Measurements from ENCODE around the gene GYG2. TPM values are rescaled to one million over a fixed set of nuclear protein-coding genes. Genes with fewer than 3 reads are reported as not detected.

Gene GYG2
- total RNA-seq, 1 experiment from 2014 or later: not detected

GRCh38 chrX:2928583-2929434 lies 100.1 kb downstream of the GYG2 start, which contains the start of gene ARSD:
Gene ARSD, minus strand, starts transcription at chrX:2929339. Its CDS starts 64 bp downstream, at chrX:2929275.
- ATAC-seq (peak; percentile 93), DNase-seq (ENCODE audit: low read depth, low spot score) (peak; percentile 55)
- Histone ChIP-seq H3K9me2 (ENCODE audit: insufficient read depth) (no peaks in the 10 kb centered on the region), H4K20me1 (ENCODE audit: insufficient read depth) (no peaks in the 10 kb centered on the region), H3K27ac (ENCODE audit: low read depth, low read length) (peak within 1 kb of the TSS; percentile 84), H3K4me2 (ENCODE audit: low read length) (peak within 1 kb of the TSS; percentile 70), H3K4me1 (ENCODE audit: control insufficient read depth in 1 of 2, insufficient read depth in 2 of 2, low read length in 2 of 2) (no peaks in the 10 kb centered on the region; a peak in 1 of 4 replicates), H3K27me3 (ENCODE audit: insufficient read depth, low read length) (no peaks in the 10 kb centered on the region), H3K79me2 (ENCODE audit: insufficient read depth, low read length) (no peaks in the 10 kb centered on the region), H3K9me3 (ENCODE audit: control insufficient read depth in 1 of 2, insufficient read depth in 1 of 2, low read depth in 1 of 2, low read length in 2 of 2) (no peaks in the 10 kb centered on the region), H3K4me3 (replicated peaks in 1 of 2; ENCODE audit: low read depth in 1 of 2, low read length in 2 of 2) (peak within 1 kb of the TSS; percentile 55 to 63), H2AFZ (ENCODE audit: low read depth, low read length, poor library complexity, severe bottlenecking) (no peak within 1 kb of the TSS), H3K36me3 (ENCODE audit: control insufficient read depth in 1 of 2, insufficient read depth in 2 of 2, low read length in 2 of 2) (no peaks in the 10 kb centered on the region), H3K9ac (ENCODE audit: low read length) (peak within 1 kb of the TSS; percentile 73)
- ChIA-PET CTCF (no interaction called here), RAD21 (ENCODE audit: low non-redundant PET in 1 of 2, low total read pairs in 2 of 2, uncharacterized antibody in 2 of 2, unreplicated experiment in 2 of 2) (no interaction called here), POLR2A (interaction anchor here (0.6 kb wide), 2 partner anchors 18 to 185 kb away, joined by 4 to 7 read pairs; no protein-coding TSS in a partner anchor)
- intact Hi-C loops (cut with micrococcal nuclease): no loop called here
- no TSS peak for BruUV-seq (replicated peaks)
- TF ChIP-seq CEBPB (IDR thresholded peaks at IDR 0.05; ENCODE audit: low read depth): no peak
- TF ChIP-seq ELF1 (IDR thresholded peaks at IDR 0.05; ENCODE audit: borderline replicate concordance, low read depth): no peak
- no peak for TF ChIP-seq POLR2A (IDR thresholded peaks at IDR 0.05; ENCODE audit: borderline replicate concordance, extremely low read depth, insufficient read depth, insufficient read length)
- TF ChIP-seq CBX3 (IDR thresholded peaks at IDR 0.05; ENCODE audit: low read depth): no peak
- TF ChIP-seq FOSL1 (IDR thresholded peaks at IDR 0.05; ENCODE audit: low read depth): no peak
- TF ChIP-seq POLR2AphosphoS5 (IDR thresholded peaks at IDR 0.05; ENCODE audit: low read depth, low read length): peak; percentile 29; the same call in 1 of the 2 replicates
- no peak for TF ChIP-seq REST (IDR thresholded peaks at IDR 0.05; ENCODE audit: low read depth)
- TF ChIP-seq EZH2phosphoT487 (IDR thresholded peaks at IDR 0.05; ENCODE audit: borderline replicate concordance): no peak
- TF ChIP-seq EGR1 (IDR thresholded peaks at IDR 0.05; ENCODE audit: low read depth): no peak
- TF ChIP-seq ZBTB33 (IDR thresholded peaks at IDR 0.05; ENCODE audit: extremely low read depth, insufficient replicate concordance, low read length): no peak
- TF ChIP-seq SP1 (IDR thresholded peaks at IDR 0.05; ENCODE audit: low read depth): no peak
- TF ChIP-seq JUND (IDR thresholded peaks at IDR 0.05): no peak
- peak; percentile 75 for TF ChIP-seq TCF7L2 (IDR thresholded peaks at IDR 0.05; ENCODE audit: borderline replicate concordance, extremely low read depth, insufficient read depth, insufficient read length)
- no peak for TF ChIP-seq MAX (IDR thresholded peaks at IDR 0.05)
- no peak for TF ChIP-seq CTCF (IDR thresholded peaks at IDR 0.05 in 2 of 3, conservative IDR thresholded peaks at IDR 0.05 in 1 of 3; ENCODE audit: borderline replicate concordance in 1 of 3, insufficient read depth in 1 of 3, low read depth in 2 of 3, low read length in 2 of 3)
- TF ChIP-seq RAD21 (IDR thresholded peaks at IDR 0.05; ENCODE audit: low read depth): no peak
- no peak for TF ChIP-seq ATF3 (IDR thresholded peaks at IDR 0.05)
- TF ChIP-seq SRF (IDR thresholded peaks at IDR 0.05; ENCODE audit: low read depth): no peak
- TF ChIP-seq EZH2 (IDR thresholded peaks at IDR 0.05): no peak
- TF ChIP-seq ZFX (IDR thresholded peaks at IDR 0.05): peak; percentile 60

Measured in HCT116 (cell line).